Measurements from ENCODE around the gene MAGI1.

The MAGI1 gene

DNA sequence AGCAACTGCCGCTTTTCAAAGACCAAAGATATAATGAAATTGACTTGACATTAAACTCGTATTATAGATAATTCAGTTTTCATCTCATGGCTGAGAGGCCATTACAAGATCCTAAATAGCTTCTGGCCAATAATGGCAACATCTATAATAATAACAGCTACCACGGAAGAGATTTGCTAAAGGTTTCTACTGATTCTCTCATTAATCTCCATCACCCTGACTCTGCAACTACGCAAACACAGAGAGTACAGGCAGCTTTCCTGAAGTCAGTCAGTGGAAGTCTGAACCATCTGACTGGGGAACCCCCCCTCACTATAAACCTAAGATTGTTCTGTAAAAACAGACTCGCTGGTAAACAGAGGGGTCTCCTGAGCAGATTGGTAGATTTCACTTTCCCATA lies 257.1 kb downstream of the MAGI1 start:
- no peak for DNase-seq

DNA sequence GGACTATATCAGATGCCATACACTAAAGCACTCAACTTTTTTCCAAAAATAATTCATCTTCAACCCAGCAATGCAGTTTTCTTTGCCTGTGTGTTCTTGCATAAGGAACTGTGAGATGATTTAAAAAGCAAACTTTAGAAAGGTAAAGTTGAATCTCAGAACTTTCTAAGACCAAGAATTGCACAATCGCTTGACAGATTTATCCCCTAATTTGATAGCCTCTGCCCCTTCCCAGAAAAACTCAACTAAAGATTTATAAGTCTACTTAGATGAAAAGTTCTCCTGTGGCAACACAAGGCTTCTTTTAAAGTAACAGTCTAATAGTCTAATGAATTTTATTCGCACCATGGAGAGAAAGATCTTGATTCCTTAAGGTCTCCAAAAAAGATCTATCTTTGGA lies 259.3 kb downstream of the MAGI1 start:
- DNase-seq, result no peak

DNA sequence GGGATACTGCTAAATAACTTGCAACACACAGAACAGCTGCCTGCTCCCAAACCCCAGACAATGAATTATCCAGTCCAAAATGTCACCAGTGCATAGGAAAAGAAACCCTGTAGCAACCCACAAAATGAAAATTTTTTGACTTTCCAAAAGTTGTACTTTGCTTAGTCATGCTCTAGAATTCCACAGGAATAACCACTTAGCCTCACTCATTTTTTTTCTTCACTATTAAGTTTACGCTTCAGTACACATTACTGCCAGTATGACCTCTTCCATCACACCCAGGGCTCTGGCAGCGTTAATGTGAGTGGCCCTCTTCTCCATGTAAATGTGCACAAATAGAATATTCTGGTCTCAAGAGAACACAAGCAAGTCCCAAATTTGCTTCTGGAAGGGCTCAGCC lies 259.8 kb downstream of the MAGI1 start:
- no peak for DNase-seq

DNA sequence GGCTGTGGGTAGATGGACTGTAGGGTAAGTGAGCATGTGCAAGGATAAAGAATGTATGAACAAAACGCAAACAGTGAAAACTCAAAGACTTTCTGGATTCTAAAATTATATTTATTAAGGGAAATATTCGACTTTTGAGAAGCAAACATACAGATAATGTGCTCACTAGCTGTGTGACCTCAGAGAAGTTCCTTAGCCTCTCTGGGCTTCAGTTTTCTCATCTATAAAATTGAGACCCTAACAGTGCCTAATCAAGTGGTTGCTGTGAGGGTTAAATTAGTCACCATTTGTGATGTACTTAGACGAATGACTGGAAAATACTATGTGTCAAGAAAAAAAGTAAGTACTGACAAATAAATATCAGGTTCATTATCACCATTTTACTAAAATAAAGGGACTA lies 261.7 kb downstream of the MAGI1 start:
- no peak for DNase-seq

- no peak for DNase-seq
These were observed 262.2 kb downstream of the MAGI1 start for GRCh38 chr3:65776494-65776893.

DNA sequence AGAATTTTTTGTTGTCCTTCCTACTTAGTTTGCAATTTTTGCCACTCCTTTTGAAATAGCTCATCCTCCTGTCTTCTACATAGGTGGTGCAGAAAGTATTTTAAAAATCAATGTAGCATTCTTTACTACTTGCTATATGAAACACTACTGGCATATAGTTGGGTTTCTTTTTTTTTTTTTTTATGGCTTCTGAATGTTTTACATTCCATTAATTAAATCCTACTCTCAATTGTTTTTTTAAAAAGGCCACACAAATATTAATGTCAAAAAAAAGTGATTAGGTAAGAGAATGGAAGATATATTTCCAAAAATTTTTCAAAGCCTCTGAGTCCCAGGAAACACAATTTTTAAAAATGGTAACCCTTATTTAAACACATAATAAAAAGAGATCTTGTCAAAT lies 262.6 kb downstream of the MAGI1 start:
- DNase-seq, result no peak

- no peak for DNase-seq
These were observed 266.0 kb downstream of the MAGI1 start for GRCh38 chr3:65772758-65773157.

DNA sequence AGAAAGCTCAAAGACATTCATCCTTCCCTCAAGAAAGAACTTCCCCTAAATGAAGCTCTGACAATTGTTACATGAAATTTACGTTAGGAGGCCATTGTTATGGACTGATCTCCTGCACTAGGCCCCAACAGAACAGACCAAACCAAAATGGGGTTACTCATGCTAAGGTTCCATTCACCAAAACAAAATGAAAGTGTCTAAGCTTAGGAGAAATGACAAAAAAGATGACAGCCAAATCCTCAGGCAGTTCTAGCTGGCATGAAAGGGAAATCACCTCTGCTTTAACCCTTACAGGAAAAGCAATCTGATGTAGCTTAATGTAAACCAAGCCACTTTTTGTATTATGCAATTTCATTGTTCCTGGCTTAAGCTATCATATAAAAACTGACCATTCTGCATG lies 271.2 kb downstream of the MAGI1 start:
- DNase-seq, result no peak

DNA sequence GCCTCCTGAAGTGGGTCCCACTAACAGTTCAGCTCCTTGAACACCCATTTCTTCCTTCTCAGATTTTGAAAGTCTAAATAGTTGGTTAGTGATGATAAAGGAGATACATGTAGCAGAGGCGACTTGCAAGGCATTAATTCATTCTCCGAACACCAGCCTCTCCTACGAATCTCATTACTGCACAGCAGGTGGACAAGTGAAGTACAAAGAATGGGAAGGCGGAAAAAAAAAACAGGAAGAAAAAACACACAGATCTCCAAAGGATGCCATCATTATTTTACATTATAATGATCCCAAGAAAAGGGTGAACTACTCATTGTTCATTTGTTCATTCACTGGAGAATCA lies 276.5 kb downstream of the MAGI1 start:
- no peak for DNase-seq

GRCh38 chr3:65761446-65762234 lies 277.1 kb downstream of the MAGI1 start:
- no peak for DNase-seq

- DNase-seq, result no peak
These were observed 279.7 kb downstream of the MAGI1 start for GRCh38 chr3:65758876-65759598.

DNA sequence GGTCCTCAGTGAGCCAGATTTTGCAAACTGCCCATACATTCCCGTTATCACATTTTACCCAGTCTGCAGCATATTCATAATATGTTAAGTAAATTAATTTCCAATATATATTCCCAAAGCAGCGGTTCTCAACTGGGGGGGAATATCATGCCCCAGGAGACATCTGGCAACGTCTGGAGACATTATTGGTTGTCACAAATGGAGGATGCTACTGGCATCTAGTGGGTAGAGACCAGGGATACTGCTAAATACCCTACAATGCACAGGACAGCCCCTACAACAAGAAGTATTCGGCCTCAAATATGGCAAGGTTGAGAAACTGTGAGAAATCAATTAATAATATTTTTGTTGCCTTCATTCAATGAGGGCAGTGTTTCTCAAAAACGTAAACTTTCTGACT lies 280.3 kb downstream of the MAGI1 start:
- DNase-seq, result no peak

DNA sequence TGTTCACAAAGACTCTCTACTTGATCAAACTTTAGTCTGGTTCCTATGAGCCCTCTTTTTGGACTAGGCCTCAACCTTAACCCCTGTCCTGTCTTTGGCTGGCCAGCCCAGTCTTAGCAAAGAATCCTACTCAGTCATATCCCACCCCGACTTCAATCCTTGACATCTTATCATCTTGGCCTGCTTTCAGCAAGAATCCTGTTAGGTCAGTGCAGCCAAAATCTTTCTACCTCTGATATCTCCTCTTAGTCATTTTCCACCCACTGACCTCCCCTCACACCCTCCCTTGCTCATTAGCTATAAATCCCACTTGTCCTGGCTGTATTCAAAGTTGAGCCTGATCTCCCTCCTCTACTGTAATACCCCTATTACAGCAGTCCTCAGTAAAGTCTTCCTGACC lies 286.1 kb downstream of the MAGI1 start:
- no peak for DNase-seq

DNA sequence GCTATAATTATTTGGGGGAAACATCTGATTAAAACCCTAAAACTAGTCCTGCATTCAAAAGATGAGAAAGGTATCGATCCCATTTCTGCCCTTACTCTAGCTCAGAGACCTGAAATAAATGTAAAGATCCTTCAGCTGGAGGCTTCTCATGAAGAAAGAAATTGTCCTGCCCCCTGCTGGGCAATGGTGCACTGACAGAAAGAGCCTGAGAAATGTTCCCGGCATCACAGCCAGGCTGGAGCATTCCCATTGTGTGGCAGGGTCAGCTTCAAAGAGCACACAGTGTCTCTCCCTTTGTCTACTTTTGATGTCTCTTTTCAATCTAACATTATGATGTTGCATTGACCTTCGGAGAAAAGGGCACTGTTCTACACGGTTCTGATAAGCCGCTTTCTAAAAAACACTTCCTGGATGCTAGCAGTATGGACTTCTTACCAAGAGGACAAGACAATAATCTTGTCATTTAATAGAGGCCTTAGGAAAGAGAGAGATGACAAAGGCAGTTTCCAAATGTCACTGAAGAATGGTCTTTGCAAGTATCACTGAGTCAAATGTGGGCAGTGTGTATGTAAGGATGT lies 287.5 kb downstream of the MAGI1 start:
- DNase-seq, result no peak

GRCh38 chr3:65749066-65749465 lies 289.7 kb downstream of the MAGI1 start:
- DNase-seq, result no peak

- DNase-seq, result no peak
These were observed 290.4 kb downstream of the MAGI1 start for GRCh38 chr3:65748326-65748725.

- DNase-seq, result no peak
These were observed 291.9 kb downstream of the MAGI1 start for GRCh38 chr3:65746848-65747247.

GRCh38 chr3:65745306-65745705 lies 293.4 kb downstream of the MAGI1 start:
- DNase-seq, result no peak

GRCh38 chr3:65742914-65743313 lies 295.8 kb downstream of the MAGI1 start:
- no peak for DNase-seq

- no peak for DNase-seq
These were observed 297.2 kb downstream of the MAGI1 start for GRCh38 chr3:65741540-65741939.

DNA sequence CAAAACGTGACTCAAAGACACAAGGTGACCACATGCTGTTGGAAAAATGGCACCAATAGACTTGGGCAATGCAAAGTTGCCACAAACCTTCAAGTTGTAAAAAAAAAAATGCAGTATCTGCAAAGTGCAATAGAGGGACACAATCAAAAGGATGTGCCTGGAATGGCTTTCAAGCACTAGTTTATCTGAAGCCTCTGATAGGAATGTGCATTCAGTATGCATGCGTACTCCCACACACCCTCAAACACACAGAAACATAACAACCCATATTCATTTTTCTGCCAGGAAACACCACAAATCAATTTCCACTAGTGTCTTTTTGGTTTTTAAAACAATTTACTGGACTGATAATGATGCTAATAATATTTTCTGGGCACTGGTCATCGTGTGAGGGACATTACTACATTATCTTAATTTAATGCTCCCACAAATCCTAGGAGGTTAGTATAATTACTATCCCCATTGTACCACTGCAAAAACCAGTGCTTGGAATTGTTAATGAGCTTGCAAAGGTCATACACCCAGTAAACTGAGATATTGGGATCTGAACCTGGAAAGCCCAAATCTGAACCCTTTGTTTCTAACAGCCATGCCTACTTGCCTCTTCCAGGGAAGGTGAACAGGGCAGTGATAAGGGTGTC lies 298.7 kb downstream of the MAGI1 start:
- no peak for DNase-seq

- no peak for DNase-seq
These were observed 303.9 kb downstream of the MAGI1 start for GRCh38 chr3:65734792-65735191.

GRCh38 chr3:65734382-65734781 lies 304.3 kb downstream of the MAGI1 start:
- no peak for DNase-seq

DNA sequence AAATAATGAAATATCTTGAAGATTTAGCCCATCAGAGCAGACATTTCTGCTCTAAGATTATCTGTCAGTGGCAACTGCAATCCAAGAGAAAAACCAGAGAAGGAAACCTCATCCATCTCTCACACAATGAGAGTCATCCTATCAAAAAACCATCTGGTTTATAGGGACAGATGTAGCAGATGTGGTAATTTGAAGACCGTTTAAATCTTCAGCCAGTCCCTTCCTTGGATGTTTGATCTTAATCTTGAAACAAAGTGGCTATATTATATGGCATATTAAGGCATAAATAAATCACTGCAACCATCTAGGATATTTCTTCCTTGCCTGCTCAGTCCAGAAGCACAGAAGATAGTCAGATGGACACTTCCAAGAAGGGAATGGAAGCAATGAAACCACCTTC lies 305.3 kb downstream of the MAGI1 start:
- DNase-seq, result no peak

Data from CD4-positive, alpha-beta T cell treated with Interleukin-17A for 4 hours (primary cell).